Naive thymus-derived CD8-positive, alpha-beta T cell (primary cell): ENCODE data around the gene RIPOR2. TPM values are rescaled to one million over a fixed set of nuclear protein-coding genes. Genes with fewer than 3 reads are reported as not detected.

Experiments
- ATAC-seq, 2 donors: fragments of 150-1000 bp; cut with Tn5 transposase in 1 of 2; sonication (Bioruptor Pico), chemical (Tn5 transposase) in 1 of 2; 1 replicate in 1 of 2; 2 replicates in 1 of 2; pipeline ENCODE4 v1.10.0; 2021; ENCODE audit warnings: mild to moderate bottlenecking in 2 of 2, moderate library complexity in 2 of 2
- POLR2A ChIA-PET: fragments of 350-600 bp; sonication (Branson Sonifier 250); formaldehyde crosslinking; loops from one replicate; lab custom pipeline; 2021; ENCODE audit warnings: antibody characterized with exemption; lab: Charles Lee
- DNase-seq, 10 donors: peaks; one replicate each; pipeline versions ENCODE4 v3.0.0 to v3.0.0-alpha.2; 2020 to 2022
- H3K27ac Mint-ChIP-seq, 10 donors: one replicate each; pipeline ENCODE4 v1.8.0; 2020 to 2022; ENCODE audit warnings: mild to moderate bottlenecking in 10 of 10, mixed read lengths in 10 of 10, moderate library complexity in 4 of 10, inconsistent platforms in 1 of 10
- H3K27me3 Mint-ChIP-seq, 5 donors: one replicate each; pipeline ENCODE4 v1.8.0; 2021 to 2022; ENCODE audit warnings: mixed read lengths in 5 of 5
- H3K36me3 Mint-ChIP-seq, 3 donors: one replicate each; pipeline ENCODE4 v1.8.0; 2020 to 2022; ENCODE audit warnings: mixed read lengths in 3 of 3, mild to moderate bottlenecking in 2 of 3, inconsistent platforms in 1 of 3
- H3K4me1 Mint-ChIP-seq, 4 donors: one replicate each; pipeline ENCODE4 v1.8.0; 2021 to 2022; ENCODE audit warnings: mixed read lengths in 4 of 4
- H3K4me3 Mint-ChIP-seq, 10 donors: one replicate each; pipeline ENCODE4 v1.8.0; 2020 to 2022; ENCODE audit warnings: mild to moderate bottlenecking in 10 of 10, mixed read lengths in 10 of 10, moderate library complexity in 6 of 10, inconsistent platforms in 1 of 10
- H3K9me3 Mint-ChIP-seq, 9 donors: one replicate each; pipeline ENCODE4 v1.8.0; 2020 to 2022; ENCODE audit warnings: mixed read lengths in 9 of 9, mild to moderate bottlenecking in 3 of 9, inconsistent platforms in 1 of 9, moderate library complexity in 1 of 9
- polyA plus RNA-seq, 3 donors: library from polyadenylated mRNA; unstranded; fragments of 300-500 nt; fragmentation: Illumina TruSeq; gene quantifications; one replicate each; pipeline ENCODE4 v1.2.3, GENCODE V29; 2021
- total RNA-seq, 8 experiments: library from RNA in 2 of 8; stranded (reverse) in 2 of 8; gene quantifications; one replicate each; pipeline ENCODE4 v1.2.3 and lab custom pipeline; 2021 to 2026

The RIPOR2 gene
- total and polyA plus RNA-seq, 5 experiments from 2014 or later = 413 to 542 (median 511) TPM

DNA sequence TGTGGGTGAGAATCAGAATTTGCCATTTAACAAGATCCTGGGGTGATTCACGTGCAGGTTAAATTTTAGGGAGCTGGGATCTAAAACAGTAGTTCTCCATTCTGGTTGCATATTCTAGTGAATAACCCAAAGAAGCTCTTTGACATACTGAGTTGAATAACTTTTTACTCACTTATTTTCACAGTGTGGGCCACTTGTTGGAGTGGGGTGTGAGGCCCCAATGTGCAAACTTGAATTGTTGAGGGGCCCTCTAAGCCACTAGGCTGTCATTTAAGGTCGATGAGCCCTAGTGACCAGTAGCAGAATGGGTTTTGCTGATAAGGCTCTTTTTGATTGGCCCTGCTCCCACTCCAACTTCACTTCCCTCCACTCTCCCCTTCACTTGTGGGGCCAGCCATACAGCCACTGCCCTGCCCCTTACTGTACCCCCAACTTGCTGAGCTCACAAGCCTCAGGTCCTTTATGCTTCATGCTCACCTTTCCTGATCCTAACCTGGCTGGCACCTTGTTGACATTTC lies 33.6 kb upstream of the RIPOR2 start:
- peak overlapping the region in 2 of 10 donors; percentile 31 to 37 for H3K4me3 Mint-ChIP-seq
- POLR2A ChIA-PET = interaction anchor here (0.6 to 25.0 kb wide), 8 partner anchors 10 to 130 kb away, joined by 3 to 1085 read pairs (median 4); partner anchors contain the start of gene RIPOR2

DNA sequence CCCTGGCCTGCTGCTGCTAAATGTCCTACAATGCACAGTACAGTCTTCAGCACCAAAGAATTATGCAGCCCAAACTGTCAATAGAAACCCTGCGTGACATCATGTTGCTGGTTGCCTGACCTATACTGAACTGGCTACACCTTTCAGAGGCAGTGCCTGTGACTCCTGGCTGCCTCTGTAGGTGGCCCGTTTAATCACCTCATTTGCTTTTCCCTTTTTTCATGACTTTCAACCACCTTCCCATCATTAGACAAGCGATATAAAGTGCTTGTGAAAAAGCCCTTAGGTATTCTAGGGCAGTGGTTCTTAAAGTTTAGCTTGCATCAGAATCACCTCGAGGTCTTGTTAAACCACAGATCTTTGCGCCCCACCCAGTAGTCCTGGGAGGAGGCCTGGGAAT lies 33.0 kb upstream of the RIPOR2 start:
- H3K27ac Mint-ChIP-seq = peak overlapping the region in 8 of 10 donors; percentile 0 to 88 (median 56)
- no peaks in the 10 kb centered on the region for H3K9me3 Mint-ChIP-seq
- ATAC-seq = peak; percentile 35 to 52
- no peak for DNase-seq
- H3K36me3 Mint-ChIP-seq = peaks cover 0 to 5% (median 0%) of the 10 kb centered on the region in 3 donors
- POLR2A ChIA-PET = interaction anchor here (0.9 to 25.0 kb wide), 5 partner anchors 11 to 36 kb away, joined by 3 to 1085 read pairs (median 11); partner anchors contain the start of gene RIPOR2
- peak overlapping the region in 3 of 10 donors; percentile 24 to 41 (median 34) for H3K4me3 Mint-ChIP-seq
- H3K27me3 Mint-ChIP-seq = no peaks in the 10 kb centered on the region
- H3K4me1 Mint-ChIP-seq = peaks cover 39 to 88% (median 82%) of the 10 kb centered on the region in 4 donors

More for the DNA sequence above, 33.6 kb upstream of the RIPOR2 start:
- Mint-ChIP-seq H3K9me3 (no peaks in the 10 kb centered on the region), H3K27ac (peak overlapping the region in 5 of 10 donors; percentile 44 to 88 (median 76)), H3K4me1 (peaks cover 35 to 88% (median 82%) of the 10 kb centered on the region in 4 donors), H3K27me3 (no peaks in the 10 kb centered on the region), H3K36me3 (peaks cover 0 to 5% (median 0%) of the 10 kb centered on the region in 3 donors)
- no peak for DNase-seq
- no peak for ATAC-seq

DNA sequence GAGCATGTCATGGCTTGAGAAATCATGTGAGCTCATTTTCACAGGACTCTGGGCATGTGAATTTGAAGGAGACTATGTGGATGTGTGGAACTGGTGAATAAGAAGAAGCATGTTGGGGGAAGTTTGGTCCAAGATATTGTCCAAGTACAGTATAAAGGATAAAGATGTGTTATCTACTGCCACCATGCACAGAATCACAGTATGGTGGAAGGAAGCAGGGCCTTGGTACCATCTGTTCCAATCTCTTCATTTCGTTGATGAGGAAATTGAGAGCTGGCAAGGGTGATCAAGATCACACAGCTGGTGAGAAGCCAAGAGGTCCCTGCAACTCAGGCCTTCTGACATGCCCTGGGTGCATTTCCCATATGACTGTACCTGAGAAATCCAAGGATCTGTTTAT lies 31.5 kb upstream of the RIPOR2 start:
- no peaks in the 10 kb centered on the region for H3K27me3 Mint-ChIP-seq

DNA sequence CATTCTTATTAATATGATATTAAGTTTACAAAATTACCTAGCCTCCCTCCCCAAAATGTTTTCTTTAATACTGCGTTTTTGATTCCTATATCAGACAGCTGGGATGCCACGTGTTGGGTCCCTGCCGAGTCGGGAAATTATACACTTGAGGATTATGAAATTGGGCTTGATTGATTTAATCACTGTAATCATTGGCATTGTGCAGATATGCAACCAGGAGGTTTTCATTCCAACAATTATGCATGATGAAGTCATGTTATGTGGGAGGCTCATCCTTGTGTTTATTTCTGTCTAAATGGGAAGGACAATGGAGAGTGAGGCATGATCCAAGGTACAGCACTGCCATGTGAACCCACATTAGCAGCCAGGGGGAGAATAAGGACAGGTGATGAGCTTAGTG lies 30.6 kb upstream of the RIPOR2 start:
- no peak for ATAC-seq
- Mint-ChIP-seq H3K27me3 (no peaks in the 10 kb centered on the region), H3K27ac (peak overlapping the region in 5 of 10 donors; percentile 39 to 85 (median 64)), H3K4me1 (peaks cover 41 to 93% (median 84%) of the 10 kb centered on the region in 4 donors), H3K9me3 (no peaks in the 10 kb centered on the region), H3K36me3 (peaks cover 0 to 5% (median 0%) of the 10 kb centered on the region in 3 donors), H3K4me3 (peak overlapping the region in 1 of 10 donors; percentile 25)
- POLR2A ChIA-PET = interaction anchor here (0.6 to 25.0 kb wide), 8 partner anchors 9 to 34 kb away, joined by 3 to 1085 read pairs (median 6); partner anchors contain the start of gene RIPOR2
- no peak for DNase-seq

More for the DNA sequence above, 31.5 kb upstream of the RIPOR2 start:
- Mint-ChIP-seq H3K9me3 (no peaks in the 10 kb centered on the region), H3K4me1 (peaks cover 38 to 90% (median 82%) of the 10 kb centered on the region in 4 donors), H3K36me3 (peaks cover 0 to 5% (median 0%) of the 10 kb centered on the region in 3 donors), H3K4me3 (no peak overlapping the region), H3K27ac (peak overlapping the region in 2 of 10 donors; percentile 1 to 7)
- DNase-seq (no peak), ATAC-seq (no peak)
- POLR2A ChIA-PET = interaction anchor here (0.6 to 25.0 kb wide), 6 partner anchors 9 to 34 kb away, joined by 3 to 1085 read pairs (median 13); partner anchors contain the start of gene RIPOR2

DNA sequence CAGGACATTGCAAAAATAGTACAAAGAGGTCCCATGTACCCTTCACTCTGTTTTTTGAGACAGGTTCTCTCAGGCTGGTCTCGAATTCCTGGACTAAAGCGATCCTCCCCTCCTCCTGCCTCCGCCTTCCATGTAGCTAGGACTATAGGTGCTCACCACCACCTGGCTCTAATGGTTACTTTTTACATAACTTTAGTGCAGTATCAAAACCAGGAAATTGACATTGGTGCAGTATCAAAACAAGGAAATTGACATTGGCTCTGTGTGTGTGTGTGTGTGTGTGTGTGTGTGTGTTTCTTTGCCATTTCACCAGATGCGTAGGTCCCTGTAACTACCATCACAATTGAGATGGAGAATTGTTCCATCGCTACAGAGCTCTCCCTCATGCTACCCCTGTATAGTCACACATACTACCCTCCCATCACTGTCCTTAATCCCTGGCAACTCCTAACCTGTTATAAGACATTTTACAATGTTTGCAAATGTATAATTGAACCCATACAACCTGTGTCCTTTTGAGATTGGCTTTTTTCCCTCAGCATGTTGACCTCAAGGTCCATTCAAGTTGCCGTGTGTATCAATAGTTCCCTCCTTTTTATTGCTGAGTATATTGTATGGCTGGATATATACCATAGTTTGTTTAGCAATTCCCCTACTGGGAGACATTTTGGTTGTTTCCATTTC lies 28.3 kb upstream of the RIPOR2 start:
- POLR2A ChIA-PET = interaction anchor here (0.9 to 25.0 kb wide), 7 partner anchors 9 to 31 kb away, joined by 3 to 1085 read pairs (median 11); partner anchors contain the start of gene RIPOR2
- Mint-ChIP-seq H3K27me3 (no peaks in the 10 kb centered on the region), H3K36me3 (peaks cover 0 to 21% (median 6%) of the 10 kb centered on the region in 3 donors), H3K4me1 (peaks cover 40 to 93% (median 87%) of the 10 kb centered on the region in 4 donors), H3K4me3 (peak overlapping the region in 7 of 10 donors; percentile 3 to 72 (median 62)), H3K9me3 (peaks cover 0 to 7% (median 4%) of the 10 kb centered on the region in 9 donors), H3K27ac (peak overlapping the region; percentile 11 to 93 (median 71))
- peak in 1 of 2 donors; percentile 15 for ATAC-seq
- DNase-seq = no peak

DNA sequence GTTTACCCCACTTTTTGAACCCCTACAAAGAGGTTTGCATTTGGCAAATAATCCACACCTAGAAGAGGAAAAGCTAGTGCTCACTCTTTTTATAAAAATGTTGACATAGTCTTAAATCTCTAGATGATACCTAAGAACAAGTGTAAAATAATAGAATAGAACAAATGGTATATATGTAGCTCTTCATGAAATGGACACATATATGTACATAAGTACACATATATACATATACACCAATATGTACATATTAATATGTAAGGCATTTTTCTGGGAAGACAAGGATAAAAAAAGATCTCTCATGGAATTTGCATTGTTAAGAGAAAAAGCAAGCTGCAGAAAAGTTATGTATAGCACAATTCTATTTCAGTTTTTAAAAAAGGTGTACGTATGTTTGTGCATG lies 27.6 kb upstream of the RIPOR2 start:
- DNase-seq (no peak), ATAC-seq (no peak)
- peaks cover 0 to 7% (median 4%) of the 10 kb centered on the region in 9 donors for H3K9me3 Mint-ChIP-seq
- peak overlapping the region in 5 of 10 donors; percentile 10 to 72 (median 64) for H3K4me3 Mint-ChIP-seq
- no peaks in the 10 kb centered on the region for H3K27me3 Mint-ChIP-seq
- H3K4me1 Mint-ChIP-seq = peaks cover 40 to 93% (median 87%) of the 10 kb centered on the region in 4 donors
- peak overlapping the region in 9 of 10 donors; percentile 11 to 93 (median 76) for H3K27ac Mint-ChIP-seq
- peaks cover 0 to 21% (median 6%) of the 10 kb centered on the region in 3 donors for H3K36me3 Mint-ChIP-seq
- POLR2A ChIA-PET = interaction anchor here (0.9 to 25.0 kb wide), 7 partner anchors 9 to 31 kb away, joined by 3 to 1085 read pairs (median 11); partner anchors contain the start of gene RIPOR2

DNA sequence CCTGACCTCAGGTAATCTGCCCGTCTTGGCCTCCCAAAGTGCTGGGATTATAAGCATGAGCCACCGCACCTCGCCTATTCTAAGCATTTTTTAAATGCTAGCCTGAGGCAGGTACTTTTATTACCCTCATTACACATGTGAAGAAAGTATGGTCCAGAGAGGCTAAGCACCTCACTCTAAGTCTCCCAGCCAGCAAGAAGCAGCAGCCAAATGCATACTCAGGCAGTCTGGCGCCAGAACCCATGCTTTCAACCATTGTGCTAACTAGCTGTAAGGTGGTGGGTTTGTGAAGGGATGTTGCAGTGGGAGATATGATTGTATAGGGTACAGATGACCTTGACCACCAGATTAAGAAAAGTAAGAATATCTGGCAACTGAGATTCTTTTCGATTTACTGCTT lies 26.1 kb upstream of the RIPOR2 start:
- Mint-ChIP-seq H3K27me3 (no peaks in the 10 kb centered on the region), H3K36me3 (peaks cover 0 to 18% (median 6%) of the 10 kb centered on the region in 3 donors), H3K4me3 (peak overlapping the region in 8 of 10 donors; percentile 11 to 70 (median 40)), H3K9me3 (peaks cover 0 to 7% (median 4%) of the 10 kb centered on the region in 9 donors), H3K27ac (peak overlapping the region; percentile 90 to 100 (median 96)), H3K4me1 (peaks cover 44 to 91% (median 85%) of the 10 kb centered on the region in 4 donors)
- DNase-seq = no peak
- no peak for ATAC-seq
- POLR2A ChIA-PET = interaction anchor here (0.6 to 25.0 kb wide), 10 partner anchors 9 to 61 kb away, joined by 3 to 1085 read pairs (median 9); partner anchors contain the start of gene RIPOR2

DNA sequence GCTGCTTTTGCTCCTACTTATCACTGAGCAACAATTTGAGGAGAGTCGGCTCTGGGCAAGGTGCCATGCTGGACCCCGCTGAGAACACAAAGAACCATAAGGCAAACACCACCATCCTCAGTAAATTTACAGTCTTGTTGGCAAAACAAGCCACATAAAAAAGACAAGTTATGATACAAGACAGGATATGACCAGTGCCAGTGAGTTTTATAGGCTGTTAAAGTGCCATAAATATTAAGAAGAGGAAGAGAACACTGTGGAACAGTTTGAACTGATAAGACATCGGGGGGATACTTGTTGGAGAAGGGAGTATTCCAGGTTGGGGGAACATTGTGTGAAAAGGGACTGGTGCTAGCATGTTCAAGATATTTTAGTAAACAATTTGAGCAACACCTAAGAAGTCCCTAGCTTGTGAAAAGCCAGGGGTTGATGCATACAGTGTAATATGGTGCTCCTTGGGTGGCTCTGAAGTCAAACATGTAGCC lies 25.3 kb upstream of the RIPOR2 start:
- peaks cover 0 to 7% (median 4%) of the 10 kb centered on the region in 9 donors for H3K9me3 Mint-ChIP-seq
- peaks cover 0 to 16% (median 6%) of the 10 kb centered on the region in 3 donors for H3K36me3 Mint-ChIP-seq
- peak overlapping the region; percentile 90 to 100 (median 96) for H3K27ac Mint-ChIP-seq
- H3K4me1 Mint-ChIP-seq = peaks cover 44 to 93% (median 83%) of the 10 kb centered on the region in 4 donors
- peak; percentile 74 to 93 for ATAC-seq
- POLR2A ChIA-PET = interaction anchor here (0.6 to 25.0 kb wide), 8 partner anchors 10 to 89 kb away, joined by 3 to 1085 read pairs (median 6); partner anchors contain the start of gene RIPOR2
- H3K4me3 Mint-ChIP-seq = peak overlapping the region; percentile 34 to 85 (median 67)
- H3K27me3 Mint-ChIP-seq = no peaks in the 10 kb centered on the region
- peak in 6 of 10 donors; percentile 11 to 70 (median 48) for DNase-seq

DNA sequence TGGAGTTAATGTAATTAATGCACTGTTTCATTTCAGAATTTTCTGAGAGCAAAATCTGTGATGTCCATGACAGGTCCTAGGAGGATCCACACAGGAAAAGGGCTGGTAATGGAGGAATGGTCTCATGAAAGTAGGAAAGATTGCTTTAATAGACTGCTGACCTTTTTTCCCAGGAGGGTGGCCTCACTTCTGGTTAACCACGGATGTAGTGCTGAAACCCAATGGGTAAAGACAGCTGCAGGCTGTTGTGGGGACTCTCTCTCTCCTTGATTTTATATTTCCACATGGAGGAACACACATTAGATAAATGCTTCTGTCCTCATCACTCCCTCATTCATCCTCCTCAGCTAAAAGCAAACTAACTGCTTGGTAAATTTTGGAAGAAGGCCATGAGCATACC lies 23.6 kb upstream of the RIPOR2 start:
- no peak for ATAC-seq
- Mint-ChIP-seq H3K4me1 (peaks cover 44 to 95% (median 83%) of the 10 kb centered on the region in 4 donors), H3K4me3 (peak overlapping the region in 9 of 10 donors; percentile 27 to 71 (median 45)), H3K9me3 (peaks cover 0 to 7% (median 4%) of the 10 kb centered on the region in 9 donors), H3K27me3 (no peaks in the 10 kb centered on the region), H3K27ac (peak overlapping the region; percentile 31 to 100 (median 87)), H3K36me3 (peaks cover 0 to 18% (median 6%) of the 10 kb centered on the region in 3 donors)
- POLR2A ChIA-PET = interaction anchor here (0.6 to 25.0 kb wide), 4 partner anchors 8 to 42 kb away, joined by 4 to 1085 read pairs (median 82); partner anchors contain the start of gene RIPOR2
- no peak for DNase-seq

DNA sequence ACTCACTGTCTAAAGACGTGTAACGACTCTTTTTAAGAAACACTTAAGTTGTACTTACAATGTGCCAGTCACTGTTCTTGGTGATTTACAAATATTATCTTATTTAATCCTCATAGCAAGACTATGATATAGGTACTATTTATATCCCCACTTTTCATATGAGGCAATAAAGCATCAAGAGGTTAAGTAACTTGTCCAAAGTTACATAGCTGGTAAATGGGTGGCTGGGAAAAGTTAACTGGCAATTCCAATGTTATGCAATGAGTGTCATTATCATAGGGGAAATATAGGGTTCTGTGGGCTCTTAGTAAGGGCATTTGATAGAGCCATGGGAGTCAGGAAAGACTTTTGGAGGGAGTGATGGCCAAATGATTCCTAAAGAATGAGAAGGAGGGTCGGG lies 21.4 kb upstream of the RIPOR2 start:
- H3K27me3 Mint-ChIP-seq = no peaks in the 10 kb centered on the region
- ATAC-seq (no peak), DNase-seq (no peak)
- H3K4me1 Mint-ChIP-seq = peaks cover 40 to 95% (median 85%) of the 10 kb centered on the region in 4 donors
- peaks cover 0 to 11% (median 5%) of the 10 kb centered on the region in 9 donors for H3K9me3 Mint-ChIP-seq
- peak overlapping the region in 9 of 10 donors; percentile 61 to 100 (median 88) for H3K27ac Mint-ChIP-seq
- POLR2A ChIA-PET = interaction anchor here (1.2 to 25.0 kb wide), 7 partner anchors 6 to 94 kb away, joined by 3 to 1085 read pairs (median 4); partner anchors contain the start of gene RIPOR2
- H3K4me3 Mint-ChIP-seq = peak overlapping the region in 8 of 10 donors; percentile 5 to 68 (median 57)
- H3K36me3 Mint-ChIP-seq = peaks cover 0 to 22% (median 6%) of the 10 kb centered on the region in 3 donors

DNA sequence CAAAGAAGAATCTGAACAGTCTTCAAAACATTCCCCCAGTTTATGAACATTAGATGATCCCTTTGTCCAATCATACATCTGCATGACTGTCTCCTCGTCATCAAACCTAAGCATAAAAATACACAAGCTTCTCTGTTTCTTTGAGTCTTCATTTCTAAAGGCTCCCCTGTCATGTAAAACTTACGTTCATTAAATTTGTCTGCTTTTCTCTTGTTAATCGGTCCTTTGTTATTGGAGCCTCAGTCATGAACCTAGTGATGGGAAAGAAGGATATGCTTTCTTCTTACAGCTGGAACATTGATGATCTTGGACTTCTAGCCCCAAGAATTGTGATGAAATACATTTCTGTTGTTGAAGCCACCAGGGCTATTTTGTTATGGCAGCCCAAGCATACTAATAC lies 18.0 kb upstream of the RIPOR2 start:
- H3K4me1 Mint-ChIP-seq = peaks cover 45 to 95% (median 85%) of the 10 kb centered on the region in 4 donors
- H3K27ac Mint-ChIP-seq = peak overlapping the region; percentile 70 to 100 (median 94)
- peak overlapping the region in 9 of 10 donors; percentile 14 to 67 (median 46) for H3K4me3 Mint-ChIP-seq
- no peak for ATAC-seq
- H3K9me3 Mint-ChIP-seq = peaks cover 0 to 8% (median 2%) of the 10 kb centered on the region in 9 donors
- DNase-seq = no peak
- POLR2A ChIA-PET = interaction anchor here (0.7 to 25.0 kb wide), 9 partner anchors 8 to 59 kb away, joined by 3 to 1085 read pairs (median 21); partner anchors contain the start of gene RIPOR2
- H3K36me3 Mint-ChIP-seq = peaks cover 0 to 7% (median 0%) of the 10 kb centered on the region in 3 donors
- H3K27me3 Mint-ChIP-seq = no peaks in the 10 kb centered on the region
